Adrenal gland (tissue), 5 donors: Measurements from ENCODE around the gene DMPK.

ENCODE experiments used
- POLR2A ChIP-seq, 2 donors: fragments of 450-650 bp; IDR thresholded peaks; one replicate each; pipeline ENCODE4 v1.6.1; 2017; ENCODE audit warnings: antibody characterized with exemption in 2 of 2, mild to moderate bottlenecking in 2 of 2, moderate library complexity in 1 of 2
- TF ChIP-seq, protein P1 (sequence below), 6 experiments: fragments of 450-650 bp in 4 of 6; fragments of 200-600 bp in 2 of 6; sonication (generic) in 1 of 6; IDR thresholded peaks; 1 replicate in 5 of 6; 2 replicates in 1 of 6; pipeline versions ENCODE4 v1.5.1 to v1.8.0; 2016 to 2021; ENCODE audit warnings: antibody characterized with exemption in 6 of 6, mild to moderate bottlenecking in 2 of 6, moderate library complexity in 1 of 6
- donor health status: DM: no; HTN: no; CAD: no.

DNA sequence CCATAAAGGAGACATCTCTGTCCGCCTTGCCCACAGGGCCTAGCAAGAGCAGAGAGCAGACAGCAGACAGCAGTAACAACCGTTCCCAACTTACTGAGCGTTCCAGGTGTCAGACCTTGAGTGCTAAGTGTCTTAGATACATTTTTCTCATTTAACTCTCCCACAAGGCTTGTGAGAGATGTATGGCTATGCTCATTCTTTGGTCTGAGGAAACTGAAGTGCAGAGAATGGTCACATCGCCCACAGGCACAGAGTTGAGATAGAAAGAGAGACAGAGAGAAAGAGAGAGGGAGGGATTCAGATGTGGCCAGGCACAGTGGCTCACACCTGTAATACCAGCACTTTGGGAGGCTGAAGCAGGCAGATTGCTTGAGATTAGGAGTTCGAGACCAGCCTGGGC lies 34.8 kb downstream of the DMPK start:
- TF ChIP-seq, protein P1, sequence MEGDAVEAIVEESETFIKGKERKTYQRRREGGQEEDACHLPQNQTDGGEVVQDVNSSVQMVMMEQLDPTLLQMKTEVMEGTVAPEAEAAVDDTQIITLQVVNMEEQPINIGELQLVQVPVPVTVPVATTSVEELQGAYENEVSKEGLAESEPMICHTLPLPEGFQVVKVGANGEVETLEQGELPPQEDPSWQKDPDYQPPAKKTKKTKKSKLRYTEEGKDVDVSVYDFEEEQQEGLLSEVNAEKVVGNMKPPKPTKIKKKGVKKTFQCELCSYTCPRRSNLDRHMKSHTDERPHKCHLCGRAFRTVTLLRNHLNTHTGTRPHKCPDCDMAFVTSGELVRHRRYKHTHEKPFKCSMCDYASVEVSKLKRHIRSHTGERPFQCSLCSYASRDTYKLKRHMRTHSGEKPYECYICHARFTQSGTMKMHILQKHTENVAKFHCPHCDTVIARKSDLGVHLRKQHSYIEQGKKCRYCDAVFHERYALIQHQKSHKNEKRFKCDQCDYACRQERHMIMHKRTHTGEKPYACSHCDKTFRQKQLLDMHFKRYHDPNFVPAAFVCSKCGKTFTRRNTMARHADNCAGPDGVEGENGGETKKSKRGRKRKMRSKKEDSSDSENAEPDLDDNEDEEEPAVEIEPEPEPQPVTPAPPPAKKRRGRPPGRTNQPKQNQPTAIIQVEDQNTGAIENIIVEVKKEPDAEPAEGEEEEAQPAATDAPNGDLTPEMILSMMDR (IDR thresholded peaks at IDR 0.05), result no peak
- no peak for TF ChIP-seq POLR2A (IDR thresholded peaks at IDR 0.05)
